Left lung (tissue), 10 donors: ENCODE measurements around the gene SEMA3D. TPM values are rescaled to one million over a fixed set of nuclear protein-coding genes. Genes with fewer than 3 reads are reported as not detected.

ENCODE experiments used
- ATAC-seq: fragments of 200-7000 bp; cut with Tn5 transposase; one replicate; pipeline ENCODE4 v1.9.1; 2020; ENCODE audit warnings: moderate library complexity
- DNase-seq, 4 donors: peaks; one replicate each; pipeline ENCODE4 v3.0.0-alpha.2; 2013 to 2020
- H3K27ac ChIP-seq, 2 donors: fragments of 200-600 bp; sonication (generic) in 1 of 2; one replicate each; pipeline versions ENCODE4 v1.5.0 to v1.8.0; 2020 to 2021
- H3K27me3 ChIP-seq, 2 donors: fragments of 200-600 bp; sonication (generic) in 1 of 2; one replicate each; pipeline versions ENCODE4 v1.5.0 to v1.8.0; 2020 to 2021
- H3K36me3 ChIP-seq, 2 donors: fragments of 200-600 bp; sonication (generic) in 1 of 2; one replicate each; pipeline versions ENCODE4 v1.5.0 to v1.8.0; 2020 to 2021
- H3K4me1 ChIP-seq, 2 donors: fragments of 200-600 bp; one replicate each; pipeline ENCODE4 v1.8.0; 2021
- H3K4me3 ChIP-seq, 2 donors: fragments of 200-600 bp; sonication (generic) in 1 of 2; one replicate each; pipeline versions ENCODE4 v1.5.0 to v1.8.0; 2020 to 2021; ENCODE audit warnings: mild to moderate bottlenecking in 1 of 2
- H3K9me3 ChIP-seq, 2 donors: fragments of 200-600 bp; sonication (generic) in 1 of 2; one replicate each; pipeline versions ENCODE4 v1.5.0 to v1.8.0; 2020 to 2021
- intact Hi-C, 2 donors: fragments of 100-400 bp; cut with DNase I; formaldehyde crosslinking; loops; one replicate each; pipeline versions ENCODE4 v1.11.2 to v1.14.2; 2022
- polyA plus RNA-seq, 6 donors: library from polyadenylated mRNA; unstranded; fragments of 120-200 nt; gene quantifications; one replicate each; pipeline ENCODE4 v1.2.1, GENCODE V29; 2013; ENCODE audit not compliant: insufficient read length in 6 of 6
- total RNA-seq, 2 donors: library from RNA; stranded (reverse); fragmentation: NEBNext Ultra II Directional; extraction: Animal tissue kit (Norgen Biotek cat#: 25700); gene quantifications; one replicate each; pipeline ENCODE4 v1.2.1, GENCODE V29; 2021
- TF ChIP-seq, protein P1 (sequence below), 2 donors: fragments of 200-600 bp; sonication (generic) in 1 of 2; IDR thresholded peaks; one replicate each; pipeline versions ENCODE4 v1.5.0 to v1.8.0; 2021; ENCODE audit warnings: antibody characterized with exemption in 2 of 2
- donor health status: DM: no; HTN: yes; CAD: no.
- donor health status: DM: no; HTN: no; CAD: no.

The SEMA3D gene
- total and polyA plus RNA-seq, 8 donors, result 5.5 to 68.5 (median 46.3) TPM

- TF ChIP-seq, protein P1, sequence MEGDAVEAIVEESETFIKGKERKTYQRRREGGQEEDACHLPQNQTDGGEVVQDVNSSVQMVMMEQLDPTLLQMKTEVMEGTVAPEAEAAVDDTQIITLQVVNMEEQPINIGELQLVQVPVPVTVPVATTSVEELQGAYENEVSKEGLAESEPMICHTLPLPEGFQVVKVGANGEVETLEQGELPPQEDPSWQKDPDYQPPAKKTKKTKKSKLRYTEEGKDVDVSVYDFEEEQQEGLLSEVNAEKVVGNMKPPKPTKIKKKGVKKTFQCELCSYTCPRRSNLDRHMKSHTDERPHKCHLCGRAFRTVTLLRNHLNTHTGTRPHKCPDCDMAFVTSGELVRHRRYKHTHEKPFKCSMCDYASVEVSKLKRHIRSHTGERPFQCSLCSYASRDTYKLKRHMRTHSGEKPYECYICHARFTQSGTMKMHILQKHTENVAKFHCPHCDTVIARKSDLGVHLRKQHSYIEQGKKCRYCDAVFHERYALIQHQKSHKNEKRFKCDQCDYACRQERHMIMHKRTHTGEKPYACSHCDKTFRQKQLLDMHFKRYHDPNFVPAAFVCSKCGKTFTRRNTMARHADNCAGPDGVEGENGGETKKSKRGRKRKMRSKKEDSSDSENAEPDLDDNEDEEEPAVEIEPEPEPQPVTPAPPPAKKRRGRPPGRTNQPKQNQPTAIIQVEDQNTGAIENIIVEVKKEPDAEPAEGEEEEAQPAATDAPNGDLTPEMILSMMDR (IDR thresholded peaks at IDR 0.05), result no peak
- Histone ChIP-seq H3K9me3 (no peaks in the 10 kb centered on the region), H3K27ac (no peak overlapping the region), H3K36me3 (no peaks in the 10 kb centered on the region), H3K4me1 (no peaks in the 10 kb centered on the region), H3K4me3 (no peak overlapping the region), H3K27me3 (no peaks in the 10 kb centered on the region)
- intact Hi-C loops, result no loop called here
- ATAC-seq (no peak), DNase-seq (no peak)
These were observed 119.5 kb downstream of the SEMA3D start for GRCh38 chr7:85067371-85067770.

GRCh38 chr7:85065888-85066485 is 120.9 kb downstream of the SEMA3D start:
- ATAC-seq (no peak), DNase-seq (no peak)
- intact Hi-C loops, result no loop called here
- Histone ChIP-seq H3K9me3 (no peaks in the 10 kb centered on the region), H3K27ac (no peak overlapping the region), H3K4me3 (no peak overlapping the region), H3K27me3 (no peaks in the 10 kb centered on the region), H3K4me1 (no peaks in the 10 kb centered on the region), H3K36me3 (no peaks in the 10 kb centered on the region)
- TF ChIP-seq, protein P1 (IDR thresholded peaks at IDR 0.05), result no peak

- H3K36me3 ChIP-seq, result no peaks in the 10 kb centered on the region
- no peak overlapping the region for H3K27ac ChIP-seq
- H3K4me1 ChIP-seq, result no peaks in the 10 kb centered on the region
- intact Hi-C loops, result no loop called here
- DNase-seq (no peak), ATAC-seq (no peak)
- H3K4me3 ChIP-seq, result no peak overlapping the region
- TF ChIP-seq, protein P1 (IDR thresholded peaks at IDR 0.05), result no peak
- no peaks in the 10 kb centered on the region for H3K27me3 ChIP-seq
- no peaks in the 10 kb centered on the region for H3K9me3 ChIP-seq
These were observed 121.5 kb downstream of the SEMA3D start for GRCh38 chr7:85065306-85065705.

GRCh38 chr7:85062651-85063050 is 124.2 kb downstream of the SEMA3D start:
- ATAC-seq, result no peak
- Histone ChIP-seq H3K4me1 (no peaks in the 10 kb centered on the region), H3K27ac (no peak overlapping the region), H3K27me3 (no peaks in the 10 kb centered on the region), H3K4me3 (no peak overlapping the region), H3K9me3 (no peaks in the 10 kb centered on the region), H3K36me3 (no peaks in the 10 kb centered on the region)
- intact Hi-C loops, result no loop called here
- TF ChIP-seq, protein P1 (IDR thresholded peaks at IDR 0.05), result no peak
- no peak for DNase-seq

- Histone ChIP-seq H3K36me3 (no peaks in the 10 kb centered on the region), H3K9me3 (no peaks in the 10 kb centered on the region), H3K27ac (no peak overlapping the region), H3K4me3 (no peak overlapping the region), H3K4me1 (no peaks in the 10 kb centered on the region), H3K27me3 (no peaks in the 10 kb centered on the region)
- peak in 2 of 4 donors; percentile 41 to 61 for DNase-seq
- ATAC-seq, result no peak
- TF ChIP-seq, protein P1 (IDR thresholded peaks at IDR 0.05), result no peak
- intact Hi-C loops, result no loop called here
These were observed 125.4 kb downstream of the SEMA3D start for GRCh38 chr7:85061456-85061855.
